HG02973 (cell line): ENCODE results near the gene ENTPD2.

Source experiments
- ATAC-seq: cut with Tn5 transposase; IDR thresholded peaks from one replicate; pipeline ENCODE4 v1.9.1; 2021; ENCODE audit warnings: moderate library complexity; ENCODE audit not compliant: unreplicated experiment

The ENTPD2 gene

DNA sequence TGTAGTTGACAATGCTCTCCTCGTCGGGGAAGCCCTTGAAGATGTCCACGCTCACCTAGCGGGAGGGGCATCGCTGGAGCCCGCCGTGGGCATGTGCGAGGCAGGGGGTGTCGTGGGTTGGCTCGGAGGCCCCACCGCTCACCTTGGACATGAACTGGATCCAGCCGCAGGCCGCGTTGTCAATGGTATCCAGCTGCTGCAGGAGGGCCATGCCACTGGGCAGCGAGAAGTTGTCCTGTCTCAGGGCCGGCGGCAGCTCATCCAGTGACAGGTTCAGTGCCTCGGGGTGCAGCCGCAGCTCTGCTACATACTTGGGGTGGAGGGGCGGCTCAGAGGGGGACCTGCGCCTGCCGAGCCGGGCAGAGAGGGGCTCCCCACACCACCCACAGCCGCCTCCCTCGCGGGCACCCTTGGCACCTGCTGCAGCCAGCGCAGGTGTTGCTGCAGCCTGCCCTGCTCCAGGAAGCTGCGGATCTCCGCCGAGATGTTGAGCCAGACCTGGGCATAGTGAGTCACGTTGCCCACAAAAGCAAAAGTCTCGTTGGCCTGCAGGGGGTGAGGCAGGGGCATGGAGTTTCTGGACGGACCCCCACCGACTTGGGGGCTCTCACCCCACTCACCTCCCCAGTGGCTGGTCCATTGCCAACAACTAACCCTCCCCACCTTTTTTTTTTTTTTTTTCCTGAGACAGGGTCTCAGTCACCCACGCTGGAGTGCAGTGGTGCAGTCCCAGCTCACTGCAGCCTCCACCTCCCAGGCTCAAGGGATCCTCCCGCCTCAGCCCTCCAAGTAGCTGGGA, 34.9 kb downstream of the ENTPD2 start:
- ATAC-seq, result no peak

DNA sequence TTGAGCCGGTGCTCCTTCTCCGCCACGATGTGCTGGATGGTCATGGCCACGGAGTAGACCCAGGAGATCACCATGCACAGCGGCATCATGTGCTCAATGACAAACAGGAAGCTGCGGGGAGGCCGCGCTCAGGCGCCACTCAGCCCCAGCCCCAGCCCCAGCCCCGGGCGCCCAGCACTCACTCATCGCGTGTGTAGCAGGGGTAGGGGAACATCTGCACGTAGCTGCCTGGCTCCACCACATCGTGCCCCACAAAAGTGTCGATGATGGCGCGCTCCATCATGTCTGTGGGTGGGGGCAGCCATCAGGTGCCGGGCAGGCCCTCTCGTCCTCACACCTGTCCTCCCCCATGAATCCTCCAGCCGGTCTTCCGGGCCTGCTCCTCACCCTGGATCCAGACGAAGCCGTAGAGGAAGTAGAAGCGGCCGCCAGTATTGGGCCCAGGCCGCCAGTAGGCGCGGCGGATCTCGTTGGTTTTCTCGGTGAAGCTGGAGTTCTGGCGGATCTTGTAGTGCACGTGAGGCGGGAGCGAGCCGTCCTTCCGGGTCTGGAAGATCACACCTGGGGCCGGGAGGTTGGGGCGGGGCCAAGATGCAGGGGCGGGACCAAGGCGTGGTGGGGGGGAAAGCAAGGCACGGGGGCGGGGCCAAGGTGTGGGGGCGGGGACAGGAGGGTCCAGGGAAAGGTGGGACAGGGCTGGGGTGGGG, 35.9 kb downstream of the ENTPD2 start:
- ATAC-seq, result no peak

DNA sequence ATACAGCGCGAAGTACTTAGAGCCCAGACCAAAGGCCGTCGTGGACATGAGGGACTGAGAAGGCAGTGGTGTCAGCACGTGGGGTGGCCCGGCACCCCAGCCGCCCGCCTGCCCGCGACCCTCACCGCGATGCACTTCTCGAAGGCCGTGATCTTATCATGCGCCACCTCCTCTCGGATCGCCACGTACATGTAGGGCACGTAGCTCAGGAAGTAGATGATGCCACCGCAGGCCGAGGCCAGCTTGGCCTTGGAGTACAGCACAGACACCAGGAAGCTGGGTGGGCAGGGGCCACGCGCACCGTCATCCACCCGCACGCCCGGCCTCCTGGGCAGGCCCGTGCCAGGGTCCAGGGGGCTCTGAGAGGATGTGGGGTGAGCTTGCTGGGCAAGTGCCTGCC, 36.8 kb downstream of the ENTPD2 start:
- ATAC-seq, result no peak

DNA sequence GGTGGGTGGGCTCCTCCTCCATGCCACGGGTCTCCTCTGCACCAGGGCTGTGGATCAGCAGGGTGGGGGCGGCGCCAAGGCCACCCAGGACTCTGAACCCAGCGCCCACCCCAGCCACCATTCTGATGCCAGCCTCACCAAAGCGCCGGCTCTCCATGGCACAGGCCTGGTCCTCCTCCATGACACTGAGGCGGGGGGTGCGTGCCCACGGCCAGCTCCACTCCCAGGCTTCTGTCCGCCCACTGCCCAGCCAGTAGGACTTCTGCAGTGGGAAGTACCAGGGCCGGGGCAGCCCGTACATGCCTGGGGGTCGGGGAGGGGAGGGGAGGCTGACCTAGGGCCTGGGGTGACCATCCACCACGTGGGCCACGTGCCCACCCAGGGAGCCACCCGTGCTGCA, 37.4 kb downstream of the ENTPD2 start:
- ATAC-seq, result no peak

DNA sequence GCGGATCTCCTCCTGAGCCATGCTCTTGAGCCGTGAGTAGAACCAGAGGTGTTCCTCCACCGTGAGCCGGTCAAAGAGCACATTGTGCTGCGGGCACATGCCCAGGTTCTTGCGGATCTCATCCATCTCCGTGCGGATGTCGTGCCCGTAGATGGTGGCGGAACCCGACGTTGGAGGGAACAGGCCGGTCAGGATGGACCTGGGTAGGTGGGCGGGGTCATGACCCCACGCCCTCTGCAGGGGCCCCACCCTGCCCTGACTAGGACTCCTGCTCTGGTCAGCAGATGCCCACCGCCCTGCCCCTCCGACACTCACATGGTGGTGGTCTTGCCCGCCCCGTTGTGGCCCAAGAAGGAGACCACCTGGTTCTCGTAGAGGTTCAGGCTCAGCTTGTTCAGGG, 37.9 kb downstream of the ENTPD2 start:
- ATAC-seq, result no peak

DNA sequence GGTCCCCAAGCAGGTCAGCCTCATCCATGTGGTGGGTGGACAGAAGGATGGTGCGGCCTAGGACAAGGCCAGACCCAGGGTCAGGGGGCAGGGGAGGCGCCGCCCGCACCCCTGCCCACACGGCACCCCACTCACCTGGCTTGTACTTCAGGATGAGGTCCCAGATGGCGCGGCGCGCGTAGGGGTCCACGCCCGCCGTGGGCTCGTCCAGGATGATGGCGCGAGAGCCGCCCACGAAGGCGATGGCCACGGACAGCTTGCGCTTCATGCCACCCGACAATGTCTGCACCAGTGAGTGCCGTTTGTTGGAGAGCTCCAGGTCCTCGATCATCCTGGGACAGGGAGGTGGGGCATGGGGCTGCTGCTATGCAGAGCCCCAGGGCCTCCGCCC, 38.3 kb downstream of the ENTPD2 start:
- no peak for ATAC-seq

DNA sequence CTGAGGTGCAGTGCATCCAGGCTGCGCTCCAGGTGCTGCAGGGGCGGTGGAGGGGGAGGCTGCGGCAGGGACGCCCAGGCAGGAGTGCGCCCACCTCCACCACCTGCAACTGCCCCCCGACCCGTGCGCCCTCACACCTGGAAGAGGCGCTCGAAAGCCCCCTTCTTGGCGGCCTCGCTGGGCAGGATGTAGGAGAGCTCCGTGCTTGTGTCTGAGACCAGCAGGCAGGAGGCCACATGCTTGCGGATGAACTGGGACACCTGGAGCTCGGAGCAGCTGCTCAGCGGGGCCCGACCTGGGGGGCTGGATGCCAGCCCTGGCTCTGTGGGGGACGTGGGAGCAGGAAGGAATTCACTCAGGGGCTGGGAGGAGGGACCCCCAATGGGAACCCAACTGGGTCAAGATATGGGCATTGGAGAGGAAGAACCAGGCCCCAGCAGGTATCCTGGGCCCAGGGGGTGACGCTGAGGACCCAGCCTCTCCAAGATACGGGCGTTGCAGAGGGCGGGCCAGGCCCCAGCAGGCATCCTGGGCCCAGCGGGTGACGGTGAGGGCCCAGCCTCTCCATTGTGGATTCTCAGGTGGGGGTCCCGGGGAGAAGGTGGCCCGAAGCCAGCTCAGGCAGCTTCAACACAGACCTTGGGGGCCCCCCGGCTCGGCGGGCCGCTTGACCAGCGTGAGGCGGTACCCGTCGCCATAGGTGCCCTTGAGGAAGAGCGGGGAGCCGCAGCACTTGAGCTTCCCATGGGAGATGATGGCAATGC, 38.9 kb downstream of the ENTPD2 start:
- no peak for ATAC-seq

DNA sequence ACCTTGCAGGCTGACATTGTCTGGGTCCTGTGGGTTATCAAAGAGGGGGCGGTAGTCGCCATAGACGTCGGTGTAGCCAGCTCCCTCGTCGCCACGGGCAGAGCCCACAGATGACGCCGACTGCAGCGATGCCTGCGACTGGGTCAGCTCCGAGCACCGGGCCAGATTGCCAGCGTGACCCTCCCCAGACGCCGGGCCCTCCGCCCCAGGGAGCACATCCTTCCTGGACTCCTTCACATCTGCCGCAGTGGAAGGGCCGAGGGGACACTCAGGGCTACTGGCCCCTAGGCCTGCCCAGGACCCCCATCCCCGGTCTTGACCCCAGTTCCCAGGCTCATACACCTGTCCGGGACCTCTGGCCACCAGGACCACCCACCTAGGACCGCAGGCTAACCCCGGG, 39.7 kb downstream of the ENTPD2 start:
- no peak for ATAC-seq

DNA sequence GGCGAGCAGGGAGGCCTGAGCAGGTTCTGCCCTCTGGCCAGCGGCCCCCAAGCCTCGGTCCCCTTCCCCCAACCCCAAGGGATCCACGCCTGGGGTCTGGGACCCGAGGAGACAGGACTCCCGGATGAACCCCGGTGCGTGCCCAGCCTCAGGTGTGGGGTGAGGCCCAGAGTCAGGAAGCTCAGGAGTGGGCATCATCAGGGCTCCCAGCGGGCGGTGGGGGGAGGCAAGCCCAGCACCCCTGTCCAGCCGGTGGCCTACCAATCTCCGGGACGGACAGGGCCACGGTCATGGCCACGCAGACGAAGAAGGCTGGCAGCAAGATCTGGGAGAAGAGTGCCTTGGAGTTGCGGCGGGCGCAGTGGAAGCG, 40.3 kb downstream of the ENTPD2 start:
- no peak for ATAC-seq

DNA sequence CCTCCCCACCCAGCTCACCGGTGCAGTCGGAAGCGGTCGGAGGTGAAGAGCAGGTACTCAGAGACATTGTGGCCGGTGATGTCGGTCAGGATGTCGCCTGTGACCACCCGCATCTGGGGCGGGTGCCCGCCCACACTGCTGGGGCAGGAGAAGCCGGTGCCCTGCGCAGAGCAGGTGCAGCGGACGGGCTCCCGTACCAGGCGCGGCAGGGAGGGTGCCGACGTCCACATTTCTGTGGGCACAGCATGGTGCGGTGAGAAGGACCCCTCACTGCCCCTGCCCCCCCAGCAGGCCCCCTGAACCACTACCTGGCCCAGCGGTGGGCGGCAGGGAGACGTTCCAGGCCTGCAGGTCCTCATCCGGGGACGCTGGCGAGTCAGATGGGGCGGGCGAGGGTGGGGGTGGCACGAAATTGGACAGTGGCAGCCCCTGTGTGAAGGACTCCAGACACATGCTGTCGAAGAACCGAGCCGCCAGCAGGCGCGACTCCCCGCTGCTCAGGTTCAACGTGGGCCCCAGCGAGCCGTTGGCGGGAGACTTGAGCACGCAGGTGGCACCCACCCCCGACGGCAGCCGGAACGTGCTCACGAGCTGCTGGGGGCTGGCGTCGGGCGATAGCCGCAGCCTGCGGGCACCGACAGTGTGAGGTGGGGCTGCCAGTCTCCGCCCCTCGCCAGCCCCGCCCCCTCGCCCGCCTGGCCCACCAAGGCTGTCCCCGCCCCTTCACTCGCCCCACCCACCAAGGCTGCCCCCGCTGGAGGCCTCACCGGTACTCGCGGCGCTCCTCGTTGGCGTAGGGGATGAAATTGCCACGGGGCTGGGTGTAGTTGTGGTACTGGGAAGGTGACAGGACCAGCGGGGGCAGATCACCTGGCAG, 40.9 kb downstream of the ENTPD2 start:
- ATAC-seq, result no peak

DNA sequence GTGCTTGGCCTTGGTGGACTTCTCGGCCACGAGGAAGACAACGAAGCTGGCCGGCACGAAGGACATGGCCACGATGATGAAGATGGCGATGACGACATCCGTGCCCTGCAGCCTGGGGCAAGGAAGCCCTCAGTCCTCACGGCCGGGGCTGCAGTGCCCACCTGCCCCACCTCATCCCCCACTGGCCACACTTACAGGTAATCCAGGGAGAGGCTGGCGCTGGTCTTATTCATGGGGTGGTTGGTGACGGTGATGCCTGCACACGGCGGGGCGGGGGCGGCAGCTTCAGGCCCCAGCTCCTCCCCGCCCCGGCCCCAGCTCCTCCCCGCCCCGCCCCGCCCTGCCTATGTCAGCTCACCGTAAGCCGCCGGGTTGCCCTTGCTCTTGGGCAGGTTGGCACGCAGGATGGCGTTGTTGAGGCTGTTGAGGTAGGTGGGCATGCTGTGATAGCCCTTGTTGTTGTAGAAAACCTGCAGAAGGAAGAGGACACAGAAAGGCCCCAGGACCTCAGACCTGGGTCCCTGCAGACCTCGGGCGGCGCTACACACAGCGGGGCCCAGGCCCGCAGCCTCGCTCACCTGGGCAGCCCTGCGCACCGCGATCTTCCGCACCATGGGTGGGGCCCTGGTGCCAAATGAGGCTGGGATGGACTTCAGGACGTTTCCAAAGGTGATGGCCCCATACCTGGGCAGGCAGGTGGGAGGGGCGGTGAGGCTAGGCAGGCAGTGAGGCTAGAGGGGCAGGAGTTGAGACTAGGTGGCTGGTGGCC, 41.8 kb downstream of the ENTPD2 start:
- ATAC-seq, result no peak

DNA sequence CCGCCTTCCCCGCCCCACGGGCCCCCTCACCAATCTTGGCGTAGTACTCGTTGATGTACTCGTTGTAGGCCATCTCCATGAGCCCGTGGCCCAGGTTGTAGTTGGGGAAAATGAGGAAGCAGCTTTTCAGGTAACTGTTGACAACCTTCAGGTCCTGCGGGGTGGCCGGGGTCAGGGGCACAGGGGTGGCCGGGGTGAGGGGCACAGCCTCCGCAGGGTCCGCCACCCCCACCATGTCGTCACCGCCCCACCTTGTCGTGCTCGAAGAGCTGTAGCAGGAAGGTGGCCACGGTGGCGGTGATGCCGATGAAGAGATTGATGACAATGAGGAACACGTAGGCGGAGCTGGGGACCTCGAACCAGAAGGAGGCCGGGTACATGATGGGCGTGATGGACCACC, 42.7 kb downstream of the ENTPD2 start:
- no peak for ATAC-seq

DNA sequence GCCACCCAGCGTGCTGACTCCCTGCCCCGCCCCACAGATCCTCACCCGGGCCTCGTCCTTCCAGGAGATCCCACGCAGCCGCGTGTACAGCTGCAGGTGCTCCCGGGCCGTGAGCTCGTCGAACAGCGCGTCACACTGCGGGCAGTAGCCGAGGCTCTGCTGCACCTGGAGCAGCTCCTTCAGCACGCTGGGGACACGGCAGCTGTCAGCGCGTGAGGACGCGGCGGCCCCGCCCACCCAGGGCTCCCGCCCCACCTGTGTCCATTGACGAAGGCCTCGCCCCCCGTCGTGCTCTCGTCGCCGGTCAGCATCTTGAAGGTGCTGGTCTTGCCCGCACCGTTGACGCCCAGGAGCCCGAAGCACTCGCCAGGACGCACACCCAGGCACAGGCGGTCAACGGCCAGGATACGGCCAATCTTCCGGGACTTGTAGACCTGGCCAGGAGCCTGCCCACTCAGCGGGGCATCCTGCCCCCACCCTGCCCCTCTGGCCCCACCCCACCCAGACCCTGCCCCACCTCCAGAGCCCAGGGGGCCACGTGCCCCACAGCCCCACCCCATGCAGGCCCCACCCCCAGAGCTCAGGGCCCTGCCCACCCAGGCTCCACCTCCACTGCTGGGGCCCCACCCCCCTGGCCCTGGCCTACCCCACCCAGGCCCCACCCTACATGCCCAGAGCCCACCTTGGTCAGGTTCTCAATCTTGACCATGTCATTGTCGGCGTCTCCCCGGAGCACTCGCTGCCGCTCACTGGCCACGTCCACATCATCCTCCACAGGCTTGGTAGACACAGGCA, 43.7 kb downstream of the ENTPD2 start:
- ATAC-seq, result no peak

DNA sequence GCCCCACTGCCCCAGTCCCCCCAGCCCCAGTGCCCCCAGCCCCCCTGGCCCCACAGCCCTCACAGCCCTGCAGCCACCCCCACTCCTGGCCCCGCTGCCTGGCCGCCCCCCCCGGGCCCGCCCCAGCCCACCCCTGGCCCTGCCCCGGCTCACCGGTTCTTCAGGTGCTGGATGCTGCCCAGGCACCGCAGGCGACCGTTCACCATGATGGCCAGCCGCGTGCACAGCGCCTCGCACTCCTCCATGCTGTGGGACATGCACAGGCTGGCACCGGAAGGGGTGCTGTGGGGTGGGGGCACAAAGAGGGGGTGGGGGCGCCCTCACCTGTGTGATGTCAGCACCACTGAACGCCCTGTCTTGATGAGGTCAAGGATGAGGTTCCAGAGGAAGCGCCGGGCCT, 44.6 kb downstream of the ENTPD2 start:
- no peak for ATAC-seq

DNA sequence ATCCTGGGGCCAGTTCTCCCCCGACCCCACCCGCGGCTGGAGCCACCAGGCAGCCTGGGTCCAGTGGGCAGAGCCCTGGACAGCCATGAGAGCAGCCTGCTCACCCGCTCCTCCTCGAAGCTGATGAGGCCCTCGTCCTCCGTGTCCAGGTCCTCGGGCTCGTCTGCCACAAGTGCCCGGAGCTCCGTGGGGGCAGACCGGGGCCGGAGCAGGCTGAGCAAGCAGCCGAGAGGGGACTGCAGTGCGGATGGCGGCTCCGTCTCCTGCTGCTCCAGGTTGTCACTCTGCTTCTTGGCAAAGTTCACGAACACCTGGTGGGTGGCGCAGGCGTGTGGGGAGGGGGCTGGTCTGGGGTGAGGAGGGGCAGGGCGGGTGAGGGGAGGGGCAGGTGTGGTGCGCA, 45.5 kb downstream of the ENTPD2 start:
- no peak for ATAC-seq

DNA sequence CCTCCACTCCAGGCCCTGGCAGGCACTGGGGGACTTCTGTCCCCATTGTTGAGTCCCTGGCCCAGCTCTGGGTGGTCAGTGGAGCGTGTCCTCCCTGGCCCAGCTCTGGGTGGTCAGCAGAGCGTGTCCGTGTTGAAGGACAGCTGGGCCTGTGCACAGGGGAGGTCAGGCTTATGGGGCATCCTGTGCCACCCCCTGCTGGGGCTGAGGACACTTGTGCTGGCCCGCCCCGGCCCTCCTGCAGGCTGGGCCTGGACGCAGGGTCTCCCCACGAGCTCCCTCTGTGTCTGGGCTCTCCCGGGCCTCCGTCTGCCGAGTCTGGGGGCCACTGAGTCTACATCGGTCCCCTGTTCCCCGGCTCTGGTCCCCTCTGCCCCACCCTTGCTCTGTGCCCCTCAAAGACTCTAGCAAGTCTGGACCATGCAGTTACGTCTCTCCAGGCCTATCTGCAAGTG, 46.0 kb downstream of the ENTPD2 start:
- no peak for ATAC-seq

DNA sequence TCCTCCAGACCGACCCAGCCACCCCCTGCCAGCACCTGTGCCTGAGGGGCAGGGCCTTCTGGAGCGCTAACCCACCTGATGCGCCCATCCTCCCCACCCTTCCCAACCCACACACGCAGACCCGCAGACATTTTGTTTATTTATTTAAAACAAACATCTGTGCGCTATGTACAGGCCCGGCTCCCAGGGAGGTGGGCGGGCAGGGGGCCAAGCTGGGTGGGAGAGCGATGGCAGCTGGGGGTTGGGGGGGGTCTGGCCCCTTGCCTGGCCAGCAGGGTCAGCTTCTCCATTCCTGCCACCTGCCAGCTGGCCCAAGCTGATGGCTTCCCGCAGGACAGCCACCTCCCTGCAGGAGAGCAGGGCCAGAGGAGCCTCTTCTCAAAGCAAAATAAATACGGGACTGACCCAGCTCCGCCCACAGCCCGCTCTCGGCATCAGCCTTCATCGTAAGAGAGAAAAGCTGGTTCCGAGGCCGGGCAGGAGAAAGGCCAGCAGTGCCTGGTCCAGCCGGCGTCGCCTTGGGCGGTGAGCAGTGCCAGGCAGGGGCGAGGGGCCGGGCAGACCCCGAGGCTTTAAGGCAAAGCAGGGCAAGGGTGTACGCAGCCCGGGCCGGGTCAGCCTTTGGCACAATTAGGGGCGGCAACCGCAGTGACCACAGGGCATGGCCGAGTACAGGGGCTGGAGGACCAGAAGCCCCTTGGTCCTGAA, 46.6 kb downstream of the ENTPD2 start:
- ATAC-seq, result no peak

DNA sequence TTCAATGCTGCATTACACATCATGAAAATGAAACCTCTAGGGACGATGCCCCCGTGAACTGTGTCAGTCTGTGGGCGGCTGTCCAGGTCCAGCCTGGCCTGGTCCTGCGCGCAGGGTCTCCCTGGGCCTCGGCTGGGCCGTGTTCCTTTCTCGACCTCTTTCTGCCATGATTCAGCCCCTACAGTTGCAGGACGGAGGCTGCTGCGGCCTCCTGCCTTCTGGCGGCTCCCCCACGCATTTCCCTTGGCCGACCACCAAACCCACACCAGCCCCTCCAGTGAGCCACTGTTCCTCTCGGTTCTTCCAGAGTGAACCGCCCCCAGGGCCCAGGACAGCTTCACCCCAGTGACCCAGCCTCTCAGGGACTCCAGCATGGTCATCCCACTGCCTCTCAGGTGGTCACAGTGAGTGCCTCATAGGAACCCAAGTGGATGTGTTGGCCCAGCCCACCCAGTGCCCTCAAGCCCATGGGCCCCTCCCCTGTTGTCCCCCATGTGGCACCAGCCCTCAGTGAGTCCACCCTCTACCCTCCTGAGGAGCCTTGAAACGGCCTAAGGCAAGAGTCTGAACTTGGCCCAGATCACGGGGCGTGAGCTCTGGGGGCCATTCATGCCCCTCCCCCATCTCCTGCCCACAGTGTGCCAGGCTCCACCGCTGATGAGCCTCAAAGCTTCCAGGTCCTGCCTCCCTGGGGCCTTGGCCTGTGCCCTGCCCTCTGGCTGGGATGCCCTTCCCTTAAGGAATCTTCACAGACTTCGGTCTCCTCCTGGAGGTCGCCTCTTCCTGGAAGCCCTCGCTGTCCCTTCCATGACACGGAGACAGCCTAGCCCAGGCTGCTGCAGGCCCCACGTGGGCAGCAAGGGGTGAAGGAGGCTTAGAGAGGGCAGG, 47.5 kb downstream of the ENTPD2 start:
- no peak for ATAC-seq
